HepG2 (cell line): Measurements from ENCODE around the gene SYNC. TPM values are rescaled to one million over a fixed set of nuclear protein-coding genes. Genes with fewer than 3 reads are reported as not detected.
A peak's percentile ranks its signal among the peaks of the same experiment; 100 is the strongest.

ENCODE experiments used
- ATAC-seq: fragments of 200-7000 bp; cut with Tn5 transposase; 3 replicates; pipeline ENCODE4 v1.9.1; 2020; ENCODE audit warnings: mild to moderate bottlenecking, moderate library complexity
- BruUV-seq: library from RNA; stranded (reverse); fragments of 400-500 nt; replicated peaks from 2 replicates; lab custom pipeline; 2021; lab: Mats Ljungman, UMichigan
- CTCF ChIA-PET: fragments of 300-600 bp; formaldehyde crosslinking; extraction: SDS; loops from one replicate; lab custom pipeline; 2021; ENCODE audit warnings: low total read pairs, inconsistent platforms, low intra/inter-chr PET ratio; lab: Yijun Ruan, JAX
- POLR2A ChIA-PET: fragments of 350-600 bp; sonication (Branson Sonifier 250); formaldehyde crosslinking; loops from one replicate; lab custom pipeline; 2020; ENCODE audit warnings: antibody characterized with exemption, inconsistent platforms; lab: Yijun Ruan, JAX
- DNase-seq: peaks from one replicate; pipeline ENCODE4 v3.0.0-alpha.2; 2015; ENCODE audit warnings: low spot score
- FAIRE-seq: peaks from 3 replicates; lab custom pipeline; 2011; peaks lifted over from hg19 to GRCh38; lab: Jason Lieb, UNC
- H2AFZ ChIP-seq: one replicate; pipeline ENCODE4 v1.6.1; 2011; ENCODE audit warnings: low read length, inconsistent platforms
- H3K27ac ChIP-seq: fragments of 300-600 bp; 3 replicates; pipeline ENCODE4 v1.8.0; 2011; ENCODE audit warnings: mixed run types, mild to moderate bottlenecking, mixed read lengths, low read length, inconsistent platforms; ENCODE audit not compliant: insufficient read depth; ENCODE audit errors: extremely low read length
- H3K27me3 ChIP-seq, 2 experiments: fragments of 200-600 bp in 1 of 2; 2 replicates in 1 of 2; 3 replicates in 1 of 2; pipeline versions ENCODE4 v1.6.0 to v1.8.0; 2011; ENCODE audit warnings: low read length in 2 of 2, mild to moderate bottlenecking in 2 of 2, moderate library complexity in 2 of 2, inconsistent platforms in 1 of 2; ENCODE audit not compliant: insufficient read depth in 2 of 2, control insufficient read depth in 1 of 2
- H3K36me3 ChIP-seq, 2 experiments: fragments of 200-600 bp in 1 of 2; replicated peaks in 1 of 2; 2 replicates in 1 of 2; 3 replicates in 1 of 2; pipeline versions ENCODE4 v1.5.1 to v1.8.0; 2011; ENCODE audit warnings: low read length in 2 of 2, inconsistent platforms in 1 of 2; ENCODE audit not compliant: insufficient read depth in 2 of 2, control insufficient read depth in 1 of 2
- H3K4me1 ChIP-seq: 2 replicates; pipeline ENCODE4 v1.5.1; 2012; ENCODE audit warnings: low read length, inconsistent platforms; ENCODE audit not compliant: insufficient read depth
- H3K4me2 ChIP-seq: 2 replicates; pipeline ENCODE4 v1.6.0; 2011; ENCODE audit warnings: low read depth, low read length, inconsistent platforms
- H3K4me3 ChIP-seq, 3 experiments: fragments of 200-600 bp in 1 of 3; sonication (generic), shearing (Covaris generic) in 1 of 3; replicated peaks in 1 of 3; 2 replicates each; pipeline ENCODE4 v1.5.1; 2011 to 2016; ENCODE audit warnings: low read length in 3 of 3, inconsistent platforms in 2 of 3, low read depth in 2 of 3, mild to moderate bottlenecking in 2 of 3, control low read depth in 1 of 3, mixed read lengths in 1 of 3; ENCODE audit not compliant: insufficient read depth in 1 of 3
- H3K79me2 ChIP-seq: one replicate; pipeline ENCODE4 v1.6.1; 2011; ENCODE audit warnings: low read length, inconsistent platforms; ENCODE audit not compliant: insufficient read depth
- H3K9ac ChIP-seq: 2 replicates; pipeline ENCODE4 v1.6.0; 2011; ENCODE audit warnings: mild to moderate bottlenecking, low read depth, low read length, inconsistent platforms; ENCODE audit not compliant: insufficient read depth
- H3K9me3 ChIP-seq: 2 replicates; pipeline ENCODE4 v1.5.1; 2012; ENCODE audit warnings: mild to moderate bottlenecking, low read length
- H4K20me1 ChIP-seq: 2 replicates; pipeline ENCODE4 v1.6.0; 2011; ENCODE audit warnings: inconsistent platforms, mild to moderate bottlenecking, low read length, moderate library complexity; ENCODE audit not compliant: insufficient read depth
- MNT ChIP-seq: fragments of 450-650 bp; IDR thresholded peaks from 2 replicates; pipeline ENCODE4 v1.6.1; 2016
- NR2C2 ChIP-seq: sonication (generic); formaldehyde crosslinking; IDR thresholded peaks from 2 replicates; pipeline ENCODE4 v1.4.0; 2020; ENCODE audit warnings: missing genetic modification reagents, mild to moderate bottlenecking, moderate library complexity, borderline replicate concordance
- RFX1 ChIP-seq: fragments of 450-650 bp; IDR thresholded peaks from 2 replicates; pipeline ENCODE4 v1.6.1; 2017
- SALL2 ChIP-seq: sonication (generic); formaldehyde crosslinking; IDR thresholded peaks from 2 replicates; pipeline ENCODE4 v1.8.1; 2023; ENCODE audit warnings: mild to moderate bottlenecking, missing genetic modification reagents, inconsistent platforms
- YEATS2 ChIP-seq: sonication (generic); formaldehyde crosslinking; IDR thresholded peaks from 2 replicates; pipeline ENCODE4 v1.4.0; 2020; ENCODE audit warnings: missing genetic modification reagents, borderline replicate concordance
- ZNF253 ChIP-seq: sonication (generic); formaldehyde crosslinking; IDR thresholded peaks from 2 replicates; pipeline ENCODE4 v1.8.0; 2022; ENCODE audit warnings: mild to moderate bottlenecking, missing genetic modification reagents, borderline replicate concordance
- ZNF512B ChIP-seq: sonication (generic); formaldehyde crosslinking; IDR thresholded peaks from 2 replicates; pipeline ENCODE4 v1.5.1; 2020; ENCODE audit warnings: missing genetic modification reagents, mild to moderate bottlenecking, borderline replicate concordance
- ZNF550 ChIP-seq: sonication (generic); formaldehyde crosslinking; IDR thresholded peaks from 2 replicates; pipeline ENCODE4 v1.4.0; 2020; ENCODE audit warnings: mild to moderate bottlenecking, missing genetic modification reagents, borderline replicate concordance
- ZNF556 ChIP-seq: sonication (generic); formaldehyde crosslinking; IDR thresholded peaks from 2 replicates; pipeline ENCODE4 v1.4.0; 2020; ENCODE audit warnings: mild to moderate bottlenecking, missing genetic modification reagents, borderline replicate concordance
- ZNF891 ChIP-seq: sonication (generic); formaldehyde crosslinking; IDR thresholded peaks from 2 replicates; pipeline ENCODE4 v1.5.0; 2020; ENCODE audit warnings: mild to moderate bottlenecking, missing genetic modification reagents
- in situ Hi-C: cut with HindIII; loops from 2 replicates; pipeline ENCODE4 v1.10.0; 2017; ENCODE audit warnings: low pct_unique_long_range_greater_than_20kb; ENCODE audit not compliant: extremely low pct_ligation_motif_present
- intact Hi-C: fragments of 100-400 bp; cut with micrococcal nuclease; formaldehyde crosslinking; loops from one replicate; pipeline ENCODE4 v1.10.0; 2022; ENCODE audit not compliant: unreplicated experiment
- polyA plus RNA-seq, 8 experiments: library from polyadenylated mRNA; depleted of rRNA in 3 of 8; stranded (reverse) in 7 of 8; unstranded in 1 of 8; fragments of >200 nt; fragmentation: Illumina TruSeq in 4 of 8; extraction: Trizol in 4 of 8; gene quantifications; 2 replicates each; pipeline versions ENCODE4 v1.2.1 to v1.2.3, GENCODE V29; 2011 to 2016; ENCODE audit warnings: low read depth in 4 of 8, missing spikeins in 1 of 8, mixed read lengths in 1 of 8; ENCODE audit not compliant: insufficient read depth in 1 of 8
- total RNA-seq, 5 experiments: library from RNA; depleted of rRNA; stranded (reverse); fragments of >200 nt; fragmentation: Illumina TruSeq; extraction: Trizol; gene quantifications; 2 replicates each; pipeline ENCODE4 v1.2.3, GENCODE V29; 2016; ENCODE audit warnings: low read depth in 1 of 5

Gene SYNC
- total and polyA plus RNA-seq, 2 of the 13 experiments (the other 11 are each of a cell fraction or from before 2014, with no cell fraction given), result 2.4 to 5.4 TPM

GRCh38 chr1:32744071-32744425, 41.5 kb upstream of the SYNC start:
- BruUV-seq, result no TSS peak
- CTCF ChIA-PET, result no interaction called here
- no peaks in the 10 kb centered on the region for H3K9me3 ChIP-seq
- peak overlapping the region; percentile 87 for H3K27ac ChIP-seq
- H2AFZ ChIP-seq, result no peak overlapping the region
- H3K36me3 ChIP-seq, result peaks cover 0 to 2% of the 10 kb centered on the region in 2 experiments; a peak in 1 of 5 replicates
- in situ Hi-C loops, result no loop called here
- ATAC-seq, result no peak
- TF ChIP-seq YEATS2 (CRISPR knock-in tag) (no peak), ZNF891 (no peak), NR2C2 (no peak), RFX1 (no peak), ZNF512B (CRISPR knock-in tag) (no peak), ZNF556 (CRISPR knock-in tag) (no peak), ZNF550 (CRISPR knock-in tag) (no peak), MNT (no peak), ZNF253 (no peak), SALL2 (CRISPR knock-in tag) (no peak)
- TF ChIP-seq, all 625 proteins: peak for 0
- Histone ChIP-seq H3K9ac (0 out of 2 replicates have a peak overlapping the region, but pooled peaks have one; percentile 87), H3K4me3 (0 out of 6 replicates have a peak overlapping the region, but pooled peaks of 1 of the 3 experiments have one; percentile 92), H4K20me1 (no peaks in the 10 kb centered on the region; the same call in 1 of the 2 replicates), H3K4me1 (peaks cover 50% of the 10 kb centered on the region), H3K79me2 (peaks cover 36% of the 10 kb centered on the region), H3K4me2 (peak overlapping the region; percentile 96; the same call in 1 of the 2 replicates), H3K27me3 (no peaks in the 10 kb centered on the region; a peak in 1 of 5 replicates)
- POLR2A ChIA-PET, result interaction anchor here (0.9 kb wide), 1 partner anchor 15 kb away, joined by 3 read pairs; no protein-coding TSS in a partner anchor
- intact Hi-C loops, result no loop called here
- DNase-seq (no peak), FAIRE-seq (no peak)
